22Rv1 (cell line): ENCODE data around the gene HMSD.
"Not testable (repeated sequence)": the region's sequence is repeated elsewhere in the genome, so short reads cannot be mapped to it uniquely, and the experiment has no call there.

Experiments used
- H3K27ac ChIP-seq: fragments of 450-650 bp; 2 replicates; pipeline ENCODE4 v1.5.1; 2017
- CTCF ChIP-seq: fragments of 450-650 bp; IDR thresholded peaks from 2 replicates; pipeline ENCODE4 v1.5.1; 2017; ENCODE audit warnings: mild to moderate bottlenecking
- ZFX ChIP-seq: fragments of 450-650 bp; IDR thresholded peaks from 2 replicates; pipeline ENCODE4 v1.6.1; 2017; ENCODE audit warnings: antibody characterized with exemption, borderline replicate concordance

The HMSD gene

GRCh38 chr18:63909870-63910269 is 39.2 kb upstream of the HMSD start:
- no peak overlapping the region for H3K27ac ChIP-seq
- no peak for TF ChIP-seq ZFX
- TF ChIP-seq CTCF = no peak

GRCh38 chr18:63917817-63918216 is 31.3 kb upstream of the HMSD start:
- H3K27ac ChIP-seq = no peak overlapping the region
- TF ChIP-seq ZFX (no peak), CTCF (no peak)

DNA sequence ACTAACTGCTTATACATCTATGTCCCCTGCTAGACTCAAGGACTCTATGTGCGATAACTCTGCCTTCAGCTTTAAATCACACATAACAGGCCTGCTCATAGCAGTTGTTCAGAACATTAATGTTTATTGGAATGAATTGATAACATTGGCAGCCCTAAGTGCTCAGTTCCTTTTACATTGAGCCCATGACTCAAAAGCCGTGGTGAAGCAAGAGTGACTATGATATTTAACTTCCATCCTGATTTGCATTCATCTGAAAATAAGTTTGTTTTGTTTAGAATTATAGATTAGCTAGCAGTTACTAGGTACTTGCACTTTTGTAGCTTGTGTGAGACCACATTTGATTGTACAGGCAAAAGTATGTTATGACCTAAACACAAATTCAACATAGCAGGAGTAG is 27.1 kb upstream of the HMSD start:
- TF ChIP-seq CTCF = no peak
- H3K27ac ChIP-seq = no peak overlapping the region

GRCh38 chr18:63924551-63924950 is 24.6 kb upstream of the HMSD start:
- H3K27ac ChIP-seq = no peak overlapping the region
- TF ChIP-seq CTCF = no peak
- no peak for TF ChIP-seq ZFX

- TF ChIP-seq ZFX (no peak), CTCF (no peak)
- no peak overlapping the region for H3K27ac ChIP-seq
Measured at GRCh38 chr18:63928331-63928730, 20.8 kb upstream of the HMSD start.

- H3K27ac ChIP-seq = not testable (repeated sequence)
Measured at GRCh38 chr18:63929369-63929768, 19.7 kb upstream of the HMSD start.

DNA sequence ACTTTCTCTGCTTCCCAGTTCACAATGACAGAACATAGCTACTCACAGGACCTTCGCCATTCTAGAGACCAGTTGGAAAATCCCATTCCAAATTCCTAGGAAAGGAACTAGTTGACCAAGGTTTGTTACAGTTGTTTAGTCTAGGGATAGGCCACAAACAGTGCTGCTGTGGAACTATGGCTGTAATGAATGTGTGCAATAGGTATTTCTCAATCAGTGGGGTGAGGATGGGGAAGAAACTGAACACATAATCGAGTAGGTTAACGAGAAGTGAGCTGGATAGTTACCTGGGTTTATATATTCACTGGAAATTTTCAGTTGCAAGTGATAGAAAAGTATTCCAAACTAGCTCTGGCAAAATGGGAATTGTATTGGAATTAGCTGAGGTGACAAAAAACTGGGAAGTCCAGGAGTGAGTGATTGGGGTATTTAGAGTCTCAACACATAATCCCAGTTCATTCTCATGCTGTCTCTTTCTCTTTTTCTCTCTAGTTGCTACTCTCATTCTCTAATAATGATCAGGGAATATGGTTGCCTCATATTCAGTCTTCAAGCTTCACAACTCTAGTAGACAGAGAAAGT is 18.2 kb upstream of the HMSD start:
- no peak overlapping the region for H3K27ac ChIP-seq
- TF ChIP-seq CTCF (no peak), ZFX (no peak)
